Activated CD4-positive, alpha-beta T cell treated with anti-CD3 and anti-CD28 coated beads, Interleukin-2, amount 50 U/mL, for 1 hour (primary cell): ENCODE measurements around the gene LRRC42.
"Not testable (repeated sequence)": the region's sequence is repeated elsewhere in the genome, so short reads cannot be mapped to it uniquely, and the experiment has no call there.

ENCODE experiments used
- DNase-seq: peaks from one replicate; pipeline ENCODE4 v3.0.0-alpha.2; 2020

LRRC42 gene

GRCh38 chr1:53943090-53943489, 3.1 kb upstream of the LRRC42 start:
- no peak for DNase-seq

DNA sequence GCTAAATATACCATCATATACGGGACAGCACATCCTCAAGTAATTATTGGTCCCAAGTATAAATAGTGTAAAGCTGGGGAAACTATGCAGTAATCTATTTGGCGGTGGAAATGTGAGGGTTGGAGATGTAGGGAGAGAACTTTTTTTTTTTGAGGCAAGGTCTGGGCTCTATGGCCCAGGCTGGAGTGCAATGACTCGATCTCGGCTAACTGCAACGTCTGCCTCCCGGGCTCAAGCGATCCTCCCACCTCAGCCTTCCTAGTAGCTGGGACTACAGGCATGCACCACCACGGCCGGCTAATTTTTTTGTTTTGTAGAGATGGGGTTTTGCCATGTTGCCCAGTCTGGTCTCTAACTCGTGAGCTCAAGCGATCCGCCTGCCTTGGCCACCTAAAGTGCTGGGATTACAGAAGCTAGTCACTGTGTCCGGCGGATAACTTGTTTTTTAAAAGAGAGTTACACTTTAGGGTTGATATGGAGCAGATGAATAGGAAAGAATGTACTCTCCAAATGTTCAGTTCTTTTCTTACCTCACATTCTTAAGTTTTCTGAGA, 2.6 kb upstream of the LRRC42 start:
- no peak for DNase-seq

- DNase-seq: no peak
Observed at GRCh38 chr1:53944469-53945182, 1.5 kb upstream of the LRRC42 start.

DNA sequence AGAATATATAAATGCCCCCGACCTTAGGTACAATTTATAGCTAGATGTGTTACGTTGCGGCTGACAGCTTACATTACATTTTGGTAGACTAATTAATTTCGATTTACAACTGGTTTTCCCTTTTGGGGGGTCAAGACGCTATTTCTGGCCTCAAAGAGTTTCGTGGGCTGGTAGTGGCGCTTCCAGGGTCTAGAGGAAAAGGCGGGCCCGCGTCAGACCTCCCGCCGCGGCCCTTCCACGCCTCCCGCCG, 1.0 kb upstream of the LRRC42 start:
- DNase-seq: no peak

GRCh38 chr1:53945433-53946251, 508 bp upstream of the LRRC42 start, which contains the start of gene IFT25:
Gene IFT25, minus strand, starts transcription at chr1:53945699. Its CDS starts 5,617 bp downstream, at chr1:53940082.
- DNase-seq: peak; percentile 98

- no peak for DNase-seq
Observed at GRCh38 chr1:53947172-53947907, 1.2 kb downstream of the LRRC42 start.

DNA sequence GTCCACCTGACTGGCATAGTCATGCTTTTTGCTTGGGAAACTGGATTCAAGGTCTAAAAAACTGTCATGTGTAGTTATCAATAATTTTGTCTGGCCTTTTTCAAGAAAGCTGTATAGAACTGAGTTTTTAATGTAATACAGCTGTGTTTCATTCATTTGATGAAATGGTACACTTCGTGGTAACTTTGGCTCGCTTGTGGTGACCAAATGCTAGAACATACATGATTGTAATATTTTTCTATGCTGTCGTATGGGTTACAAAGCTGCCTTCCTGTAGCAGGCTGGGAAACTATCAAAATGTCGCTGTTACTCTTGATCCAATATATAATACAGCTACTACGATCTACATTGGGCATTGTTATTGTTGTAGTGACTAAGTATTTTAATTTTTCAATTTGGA, 2.1 kb downstream of the LRRC42 start:
- DNase-seq: no peak

- DNase-seq: no peak
Observed at GRCh38 chr1:53949023-53949990, 3.2 kb downstream of the LRRC42 start.

DNA sequence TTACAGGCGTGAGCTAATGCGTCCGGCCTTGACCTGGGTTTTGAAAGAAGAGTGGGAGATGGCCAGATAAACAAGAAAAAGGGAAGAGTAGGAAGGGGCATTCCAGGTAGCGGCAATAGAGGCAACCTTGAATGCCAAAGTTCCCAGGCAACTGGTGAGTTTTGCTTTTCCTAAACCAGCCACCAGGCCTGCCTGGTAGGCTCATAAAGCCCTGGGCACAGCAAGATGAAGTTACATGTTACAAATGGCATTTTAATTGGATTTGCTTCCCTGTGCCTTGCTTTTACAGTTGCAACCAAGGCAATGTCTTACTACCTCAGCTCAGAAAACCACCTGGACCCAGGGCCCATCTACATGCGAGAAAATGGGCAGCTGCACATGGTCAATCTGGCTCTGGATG, 5.5 kb downstream of the LRRC42 start:
- no peak for DNase-seq

- no peak for DNase-seq
Observed at GRCh38 chr1:53954128-53954527, 8.0 kb downstream of the LRRC42 start.

DNA sequence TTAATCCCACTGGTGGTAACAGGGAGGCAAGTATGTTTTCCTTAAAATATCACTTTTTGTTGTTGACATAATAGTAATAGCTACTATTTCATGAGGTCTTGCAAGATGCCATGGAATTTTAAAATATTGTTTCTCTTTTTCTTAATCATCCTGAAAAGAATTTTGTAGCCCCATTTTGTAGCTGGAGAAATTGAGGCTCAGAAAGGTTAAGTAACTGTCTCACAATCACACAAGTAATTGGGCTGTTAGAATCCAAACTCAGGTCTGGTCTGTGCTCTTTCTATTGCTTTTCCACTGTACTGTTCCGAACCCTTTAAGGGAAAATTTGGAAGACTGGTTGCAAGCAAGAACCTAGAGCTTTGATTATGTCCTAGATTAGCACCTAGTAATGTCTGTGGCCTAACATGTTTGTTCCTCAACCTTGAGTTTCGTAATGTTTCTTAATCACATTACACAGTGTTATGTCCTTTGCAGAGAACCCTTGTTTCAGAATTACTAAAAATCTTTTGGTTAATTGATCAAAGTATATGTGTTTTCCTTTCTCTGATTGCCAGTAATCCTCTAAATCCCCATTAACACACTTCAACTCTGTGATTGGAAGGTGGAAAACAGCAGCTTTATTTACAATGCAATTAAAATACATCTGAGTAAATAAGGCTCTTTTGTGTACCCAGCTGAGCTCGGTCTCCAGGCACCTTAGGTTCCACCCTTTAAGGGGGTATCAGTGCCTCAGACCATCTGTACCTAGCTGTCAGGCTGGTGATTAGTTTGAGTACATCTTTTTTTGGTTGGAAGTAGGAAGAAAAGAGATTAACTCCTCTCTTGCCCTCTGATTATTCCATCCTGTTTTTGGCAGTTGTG, 10.4 kb downstream of the LRRC42 start:
- no peak for DNase-seq

- DNase-seq: no peak
Observed at GRCh38 chr1:53957194-53957818, 11.2 kb downstream of the LRRC42 start.

DNA sequence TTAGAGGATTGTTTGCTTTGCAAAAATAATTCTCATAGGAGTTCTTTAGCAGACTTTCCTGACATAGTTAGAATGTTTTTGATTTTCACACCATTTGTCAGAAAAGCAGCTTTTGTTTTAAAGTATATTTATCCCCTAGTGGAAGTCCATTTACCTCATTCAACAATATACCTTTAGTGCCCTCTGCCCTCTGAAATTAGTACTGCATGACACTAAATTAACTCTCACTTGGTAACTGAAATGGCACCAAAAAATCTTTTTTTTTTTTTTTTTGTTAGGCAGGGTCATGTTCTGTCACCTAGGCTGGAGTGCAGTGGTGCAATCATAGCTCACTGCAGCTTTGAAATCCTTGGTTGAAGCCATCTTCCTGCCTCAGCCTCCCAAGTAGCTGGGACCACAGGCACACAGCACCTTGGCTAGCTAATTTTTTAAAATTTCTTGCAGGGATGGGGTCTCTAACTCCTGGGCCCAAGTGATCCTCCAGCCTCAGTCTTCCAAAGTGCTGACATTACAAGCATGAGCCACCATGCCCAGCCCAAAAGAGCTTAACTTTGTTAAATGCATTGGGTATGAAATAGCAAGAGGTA, 13.6 kb downstream of the LRRC42 start:
- no peak for DNase-seq

DNA sequence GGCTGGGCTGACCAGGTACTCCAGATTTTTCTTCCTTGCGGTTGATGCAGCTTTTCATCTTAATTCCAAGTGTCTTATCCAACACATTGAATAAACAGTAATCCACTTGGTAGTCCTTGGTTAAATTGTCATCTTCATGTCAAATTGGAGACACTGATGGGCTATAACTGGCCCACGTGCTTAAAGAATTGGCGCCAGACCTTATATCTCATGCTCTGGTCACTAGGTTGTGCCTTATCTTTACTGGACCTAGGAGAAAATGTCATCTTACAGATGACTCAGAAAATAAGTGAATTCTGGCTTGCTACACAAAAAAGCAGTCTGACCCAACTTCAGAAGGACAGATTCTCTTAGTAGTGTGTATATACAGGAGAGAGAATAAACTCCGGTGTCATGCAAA, 16.2 kb downstream of the LRRC42 start:
- no peak for DNase-seq

DNA sequence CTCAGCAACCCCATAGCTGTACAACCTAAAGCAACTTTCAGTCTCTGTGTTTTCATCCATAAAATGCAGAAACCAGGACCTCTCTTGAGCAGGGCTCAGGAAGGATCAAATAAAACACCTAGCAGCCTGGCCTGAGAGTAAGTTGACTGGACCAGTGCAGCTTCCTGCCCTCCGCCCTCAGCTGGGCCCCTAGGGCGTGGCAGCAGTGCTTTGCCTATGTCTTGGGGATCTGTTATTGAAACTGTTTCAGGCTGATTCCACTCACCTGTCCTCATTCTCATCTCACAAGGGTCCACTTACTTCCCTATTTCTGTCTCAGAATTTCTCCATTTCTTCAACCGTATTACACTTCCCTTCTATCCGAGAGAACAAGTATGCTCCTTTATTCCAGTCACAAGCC, 17.3 kb downstream of the LRRC42 start:
- no peak for DNase-seq

GRCh38 chr1:53964109-53964508, 18.0 kb downstream of the LRRC42 start:
- no peak for DNase-seq

DNA sequence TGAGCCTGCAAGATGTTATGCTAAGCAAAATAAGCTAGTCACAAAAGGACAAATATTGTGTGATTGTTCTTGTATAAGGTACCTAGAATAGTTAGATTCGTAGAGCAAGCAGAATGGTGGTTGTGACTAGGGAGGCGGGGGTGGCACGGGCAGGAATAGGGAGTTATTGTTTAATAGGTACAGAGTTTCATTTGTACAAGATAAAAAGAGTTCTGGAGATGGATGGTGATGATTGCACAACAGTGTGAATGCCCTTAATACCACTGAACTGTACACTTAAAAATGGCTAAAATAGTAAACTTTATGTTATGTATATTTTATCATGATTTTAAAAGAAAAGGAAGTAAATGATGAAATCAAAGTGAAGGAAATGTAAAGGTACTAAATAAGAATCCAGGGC, 20.6 kb downstream of the LRRC42 start:
- no peak for DNase-seq

DNA sequence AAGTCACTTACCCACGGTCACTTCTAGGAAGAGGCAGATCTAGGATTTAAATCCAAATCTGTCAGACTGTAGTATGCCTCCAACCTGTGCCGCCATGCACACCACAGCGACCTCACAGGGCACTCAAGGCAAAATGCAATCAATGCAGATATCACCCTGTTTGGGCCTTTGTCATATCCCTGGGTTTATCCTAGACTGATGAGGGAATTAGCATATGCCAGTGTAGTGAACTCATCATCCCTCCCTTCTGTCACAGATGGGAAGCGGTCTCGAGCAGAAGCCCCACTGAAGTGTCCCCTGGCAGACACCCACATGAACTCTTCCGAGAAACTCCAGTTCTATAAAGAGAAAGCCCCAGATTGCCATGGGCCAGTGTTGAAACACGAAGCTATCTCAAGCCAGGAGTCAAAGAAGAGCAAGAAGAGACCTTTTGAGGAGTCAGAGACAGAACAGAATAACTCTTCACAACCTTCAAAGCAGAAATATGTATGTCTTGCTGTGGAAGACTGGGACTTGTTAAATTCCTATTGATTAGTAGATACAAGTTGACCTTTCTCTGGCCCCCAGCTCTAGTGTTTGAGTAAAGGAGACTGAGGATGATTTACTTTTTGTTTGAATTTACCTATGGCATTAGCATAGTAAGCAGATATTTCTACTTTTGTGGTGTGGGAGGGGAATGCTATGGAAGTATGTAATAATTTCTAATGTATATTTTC, 21.4 kb downstream of the LRRC42 start:
- DNase-seq: no peak

DNA sequence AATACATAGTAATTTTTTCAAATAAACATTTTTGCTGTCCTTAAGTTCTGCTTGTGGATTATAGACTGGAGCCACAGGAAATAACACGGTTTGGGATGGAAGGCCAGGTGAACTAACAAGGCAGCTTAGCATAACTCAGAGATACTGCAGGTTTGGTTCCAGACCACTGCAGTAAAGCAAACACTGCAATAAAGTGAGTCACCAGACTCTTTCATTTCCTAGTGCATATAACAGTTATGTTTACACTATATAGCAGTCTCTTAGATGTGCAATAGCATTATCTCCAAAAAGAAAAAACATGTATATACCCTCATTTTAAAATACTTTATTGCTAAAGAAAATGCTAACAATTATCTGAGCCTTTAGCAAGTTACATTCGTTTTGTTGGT, 22.0 kb downstream of the LRRC42 start:
- no peak for DNase-seq

- DNase-seq: not testable (repeated sequence)
Observed at GRCh38 chr1:53969323-53969722, 23.2 kb downstream of the LRRC42 start.
